BJ (cell line): ENCODE measurements around the gene ESYT2. TPM values are rescaled to one million over a fixed set of nuclear protein-coding genes. Genes with fewer than 3 reads are reported as not detected.
"Not testable (repeated sequence)": the region's sequence is repeated elsewhere in the genome, so short reads cannot be mapped to it uniquely, and the experiment has no call there.

Source experiments
- CTCF ChIA-PET: fragments of 350-600 bp; formaldehyde crosslinking; extraction: SDS; loops from one replicate; lab custom pipeline; 2021; ENCODE audit warnings: antibody characterized with exemption, inconsistent platforms; lab: Yijun Ruan, JAX
- POLR2A ChIA-PET: fragments of 300-600 bp; sonication (Branson Sonifier 250); formaldehyde crosslinking; extraction: SDS; loops from one replicate; lab custom pipeline; 2021; ENCODE audit warnings: antibody characterized with exemption; lab: Charles Lee
- DNase-seq: peaks from one replicate; pipeline ENCODE4 v3.0.0-alpha.2; 2011; ENCODE audit warnings: low read depth
- H3K27me3 ChIP-seq: 2 replicates; pipeline ENCODE4 v1.6.0; 2011; ENCODE audit warnings: low read length; ENCODE audit not compliant: control insufficient read depth, insufficient read depth
- H3K36me3 ChIP-seq: 2 replicates; pipeline ENCODE4 v1.5.1; 2011; ENCODE audit warnings: low read length; ENCODE audit not compliant: control insufficient read depth, insufficient read depth
- H3K4me3 ChIP-seq: 2 replicates; pipeline ENCODE4 v1.5.1; 2011; ENCODE audit warnings: low read depth, mild to moderate bottlenecking, control low read depth, low read length
- polyA plus RNA-seq: library from polyadenylated mRNA; depleted of rRNA; stranded (reverse); fragments of >200 nt; gene quantifications from 2 replicates; pipeline ENCODE4 v1.2.3, GENCODE V29; 2011
- TF ChIP-seq, protein P1 (sequence below): IDR thresholded peaks from 2 replicates; pipeline ENCODE4 v1.5.1; 2011; ENCODE audit warnings: low read depth, mild to moderate bottlenecking, control low read depth, inconsistent platforms, low read length, moderate library complexity; ENCODE audit not compliant: insufficient read depth

The ESYT2 gene
- polyA plus RNA-seq, 1 experiment, result 49.2 TPM

DNA sequence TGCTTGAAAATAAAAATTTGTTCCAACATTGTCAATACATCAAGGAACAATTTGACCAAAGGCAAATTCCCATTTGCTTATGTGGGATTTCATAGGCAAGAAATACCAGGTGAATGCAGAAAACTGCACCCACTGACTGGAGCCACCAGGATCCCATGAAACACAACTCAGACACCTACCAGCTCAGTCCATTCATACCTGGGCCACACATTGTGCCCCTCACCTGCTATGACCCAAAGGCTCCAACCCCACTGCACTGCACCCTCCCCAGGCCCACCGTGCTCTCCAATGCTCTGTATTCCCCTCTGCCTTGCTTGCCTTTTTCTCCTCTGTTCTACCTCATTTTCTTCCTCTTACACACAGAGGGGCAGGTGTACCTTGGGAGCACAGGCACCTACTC lies 130.0 kb downstream of the ESYT2 start:
- Histone ChIP-seq H3K4me3 (no peak overlapping the region), H3K27me3 (no peaks in the 10 kb centered on the region), H3K36me3 (no peaks in the 10 kb centered on the region; the same call in 1 of the 2 replicates)
- ChIA-PET CTCF (interaction anchor here (5.5 kb wide), 1 partner anchor 278 kb away, joined by 87 read pairs; no protein-coding TSS in a partner anchor), POLR2A (no interaction called here)
- no peak for DNase-seq
- TF ChIP-seq, protein P1, sequence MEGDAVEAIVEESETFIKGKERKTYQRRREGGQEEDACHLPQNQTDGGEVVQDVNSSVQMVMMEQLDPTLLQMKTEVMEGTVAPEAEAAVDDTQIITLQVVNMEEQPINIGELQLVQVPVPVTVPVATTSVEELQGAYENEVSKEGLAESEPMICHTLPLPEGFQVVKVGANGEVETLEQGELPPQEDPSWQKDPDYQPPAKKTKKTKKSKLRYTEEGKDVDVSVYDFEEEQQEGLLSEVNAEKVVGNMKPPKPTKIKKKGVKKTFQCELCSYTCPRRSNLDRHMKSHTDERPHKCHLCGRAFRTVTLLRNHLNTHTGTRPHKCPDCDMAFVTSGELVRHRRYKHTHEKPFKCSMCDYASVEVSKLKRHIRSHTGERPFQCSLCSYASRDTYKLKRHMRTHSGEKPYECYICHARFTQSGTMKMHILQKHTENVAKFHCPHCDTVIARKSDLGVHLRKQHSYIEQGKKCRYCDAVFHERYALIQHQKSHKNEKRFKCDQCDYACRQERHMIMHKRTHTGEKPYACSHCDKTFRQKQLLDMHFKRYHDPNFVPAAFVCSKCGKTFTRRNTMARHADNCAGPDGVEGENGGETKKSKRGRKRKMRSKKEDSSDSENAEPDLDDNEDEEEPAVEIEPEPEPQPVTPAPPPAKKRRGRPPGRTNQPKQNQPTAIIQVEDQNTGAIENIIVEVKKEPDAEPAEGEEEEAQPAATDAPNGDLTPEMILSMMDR, result no peak

DNA sequence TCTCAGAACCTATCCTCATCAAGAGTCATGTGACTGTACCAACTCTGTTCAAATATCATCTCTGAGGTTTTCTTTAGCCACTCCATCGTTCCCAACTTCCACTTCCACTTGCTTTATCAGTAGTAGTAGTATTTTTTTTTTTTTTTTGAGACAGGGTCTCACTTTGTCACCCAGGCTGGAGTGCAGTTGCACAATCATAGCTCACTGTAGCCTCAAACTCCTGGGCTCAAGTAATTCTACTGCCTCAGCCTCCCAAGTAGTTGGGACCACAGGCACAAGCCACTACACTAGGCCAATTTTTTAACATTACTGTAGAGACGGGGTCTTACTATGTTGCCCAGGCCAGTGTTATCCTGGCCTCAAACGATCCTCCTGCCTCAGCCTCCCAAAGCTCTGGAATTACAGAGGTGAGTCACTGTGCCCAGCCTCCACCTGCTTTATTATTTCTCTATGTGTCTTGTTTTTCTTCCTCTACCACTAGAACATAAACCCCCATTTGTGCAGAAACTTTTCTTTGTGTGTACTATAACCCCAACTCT lies 130.6 kb downstream of the ESYT2 start:
- CTCF ChIA-PET, result interaction anchor here (1.2 to 5.5 kb wide), 2 partner anchors 42 to 278 kb away, joined by 3 to 87 read pairs; no protein-coding TSS in a partner anchor
- POLR2A ChIA-PET, result no interaction called here
- DNase-seq, result no peak
- Histone ChIP-seq H3K27me3 (no peaks in the 10 kb centered on the region), H3K36me3 (no peaks in the 10 kb centered on the region; the same call in 1 of the 2 replicates), H3K4me3 (no peak overlapping the region)
- TF ChIP-seq, protein P1, result no peak

DNA sequence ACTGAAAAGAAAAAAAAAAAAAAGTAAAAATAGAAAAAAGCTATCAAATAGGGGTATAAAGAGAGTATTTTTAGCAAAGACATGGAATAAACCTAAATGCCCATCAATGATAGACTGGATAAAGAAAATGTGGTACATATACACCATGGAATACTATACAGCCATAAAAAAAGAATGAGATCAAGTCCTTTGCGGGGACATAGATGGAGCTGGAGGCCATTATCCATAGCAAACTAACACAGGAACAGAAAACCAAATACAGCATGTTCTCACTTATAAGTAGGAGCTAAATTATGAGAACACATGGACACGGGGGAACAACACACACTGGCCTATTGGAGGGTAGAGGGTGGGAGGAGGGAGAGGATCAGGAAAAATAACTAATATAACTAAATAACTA lies 131.7 kb downstream of the ESYT2 start:
- CTCF ChIA-PET, result interaction anchor here (1.2 to 5.5 kb wide), 2 partner anchors 41 to 279 kb away, joined by 3 to 87 read pairs; no protein-coding TSS in a partner anchor

DNA sequence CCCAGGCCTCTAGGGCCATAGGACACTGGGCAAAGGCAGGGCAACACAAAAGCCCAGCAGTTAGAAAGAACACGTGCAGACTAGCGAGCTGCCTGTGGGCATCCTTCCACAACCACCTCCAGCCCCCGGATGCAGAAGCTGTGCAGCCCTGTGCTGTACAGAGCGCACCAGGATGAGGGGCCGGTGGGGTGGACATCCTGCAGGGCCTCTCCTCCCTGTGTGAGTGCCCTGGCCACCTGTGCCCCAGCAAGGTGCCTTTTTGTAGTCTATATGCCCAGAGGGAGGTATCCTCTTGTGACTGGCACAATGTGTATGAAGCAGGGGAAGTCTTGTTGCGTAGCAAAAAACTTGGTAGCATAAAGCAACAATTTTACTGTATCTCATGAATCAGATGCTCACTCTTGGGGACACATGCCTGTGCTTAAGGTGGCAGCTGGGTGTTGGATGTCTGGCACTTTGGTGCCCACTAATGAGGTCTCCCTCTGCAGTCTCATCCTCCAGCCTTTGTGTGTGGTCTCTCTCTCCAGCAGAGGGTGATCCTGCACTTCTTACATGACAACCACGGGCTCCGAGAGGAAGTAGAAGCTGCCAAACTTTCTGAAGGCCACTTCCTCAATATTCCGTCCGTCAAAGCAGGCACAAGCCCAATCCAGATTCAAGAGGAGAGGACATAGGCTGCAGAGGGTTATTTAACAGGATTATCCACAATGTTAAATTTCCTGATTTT lies 133.4 kb downstream of the ESYT2 start:
- TF ChIP-seq, protein P1, result peak; percentile 72
- Histone ChIP-seq H3K27me3 (no peaks in the 10 kb centered on the region), H3K4me3 (no peak overlapping the region), H3K36me3 (no peaks in the 10 kb centered on the region; the same call in 1 of the 2 replicates)
- CTCF ChIA-PET, result interaction anchor here (0.6 to 5.5 kb wide), 11 partner anchors 9 to 281 kb away, joined by 3 to 87 read pairs (median 4); no protein-coding TSS in a partner anchor
- no peak for DNase-seq
- POLR2A ChIA-PET, result no interaction called here

More for the DNA sequence above, 131.7 kb downstream of the ESYT2 start:
- POLR2A ChIA-PET, H3K36me3 ChIP-seq, H3K4me3 ChIP-seq, H3K27me3 ChIP-seq, DNase-seq: not testable (repeated sequence)

DNA sequence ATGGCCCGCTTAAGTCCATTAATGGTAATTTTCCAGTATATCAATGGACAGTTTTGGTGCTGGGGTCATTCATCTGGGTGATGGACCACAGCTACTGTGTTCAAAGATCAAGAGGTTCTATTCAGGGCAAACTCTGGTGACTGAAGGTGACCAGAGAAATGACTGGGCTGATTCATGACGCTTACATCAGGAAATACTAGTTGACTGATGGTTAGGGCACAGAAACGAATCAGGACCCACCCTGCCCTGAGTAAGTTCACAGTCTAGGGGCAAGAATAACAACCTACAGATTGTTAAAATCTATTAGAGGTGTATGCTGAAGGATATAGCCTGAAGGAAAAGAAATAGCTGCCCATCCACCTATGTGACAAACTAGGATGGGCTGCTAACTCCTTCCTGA lies 134.3 kb downstream of the ESYT2 start:
- TF ChIP-seq, protein P1, result no peak
- ChIA-PET CTCF (interaction anchor here (0.9 to 5.5 kb wide), 6 partner anchors 8 to 290 kb away, joined by 3 to 87 read pairs (median 7); no protein-coding TSS in a partner anchor), POLR2A (no interaction called here)
- Histone ChIP-seq H3K27me3 (no peaks in the 10 kb centered on the region), H3K4me3 (no peak overlapping the region), H3K36me3 (no peaks in the 10 kb centered on the region; the same call in 1 of the 2 replicates)
- no peak for DNase-seq
